Amniotic stem cell (primary cell): ENCODE measurements around the gene ID3.

ENCODE experiments used
- DNase-seq: peaks from one replicate; lab custom pipeline; 2025; lab: John Stamatoyannopoulos, UW

ID3 gene

DNA sequence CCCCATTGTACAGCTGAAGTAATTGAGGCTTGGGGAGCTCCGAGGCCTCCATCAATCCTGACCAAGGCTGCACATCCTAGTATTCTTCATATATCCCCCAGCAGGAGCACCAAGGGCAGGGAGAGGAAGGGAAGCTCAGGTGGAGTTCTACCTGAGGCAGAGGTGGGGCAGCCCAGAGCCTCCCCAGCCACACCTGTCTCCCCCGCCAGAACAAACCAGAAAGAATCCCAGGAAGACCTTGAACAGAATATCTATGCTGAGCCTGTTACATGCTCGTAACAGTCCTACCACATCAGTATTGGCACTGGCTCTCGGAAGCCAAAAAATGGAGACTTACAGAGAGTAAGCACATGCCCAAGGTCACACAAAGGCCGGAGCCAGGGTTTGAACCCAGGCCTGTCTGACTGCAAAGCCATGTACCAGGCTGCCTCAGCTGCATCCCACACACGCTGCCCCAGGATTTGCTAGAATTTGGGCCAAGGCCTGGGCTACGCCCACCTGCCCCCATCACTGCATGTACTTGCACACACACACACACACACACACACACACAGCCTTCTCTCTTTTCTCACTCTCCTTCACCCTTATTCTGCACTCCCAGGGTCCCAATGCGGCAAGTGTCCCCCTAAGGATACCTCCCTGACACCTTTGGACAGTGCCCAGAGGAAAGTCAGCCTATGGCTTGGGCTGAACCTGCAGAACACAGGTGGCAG lies 32.8 kb downstream of the ID3 start:
- DNase-seq, result no peak

DNA sequence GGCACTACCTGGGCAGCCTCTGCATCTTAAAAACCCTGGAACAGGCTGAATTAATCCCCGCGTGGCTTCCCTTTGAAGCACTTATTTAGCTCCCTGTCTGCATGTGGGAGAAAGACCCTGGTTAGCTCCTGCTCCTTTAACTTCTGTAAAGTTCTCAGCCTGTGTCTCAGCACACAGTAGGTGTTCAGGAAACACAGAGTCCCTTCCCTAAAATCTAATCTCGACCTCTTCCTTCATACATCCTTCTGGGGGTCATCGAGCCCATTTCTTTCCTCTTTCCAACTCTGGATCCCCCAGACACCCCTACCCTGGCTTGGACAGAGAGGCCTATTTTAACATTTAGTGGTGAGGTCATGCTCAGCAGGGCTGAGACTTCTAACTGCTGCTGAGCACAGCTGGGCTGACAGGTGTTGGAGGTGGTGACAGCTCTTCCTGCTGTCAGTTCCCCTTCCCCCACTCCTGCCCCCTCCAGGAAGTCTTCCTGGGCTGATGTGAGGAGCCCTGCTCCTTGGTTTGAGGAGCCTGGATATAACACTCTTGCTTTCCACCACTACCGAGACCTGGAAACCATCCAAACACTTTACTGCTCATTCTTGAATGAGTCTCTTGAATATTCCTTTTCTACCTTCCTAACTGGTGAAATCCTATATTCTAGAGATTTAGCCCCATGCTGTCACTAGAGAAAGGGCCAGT lies 33.6 kb downstream of the ID3 start:
- no peak for DNase-seq

DNA sequence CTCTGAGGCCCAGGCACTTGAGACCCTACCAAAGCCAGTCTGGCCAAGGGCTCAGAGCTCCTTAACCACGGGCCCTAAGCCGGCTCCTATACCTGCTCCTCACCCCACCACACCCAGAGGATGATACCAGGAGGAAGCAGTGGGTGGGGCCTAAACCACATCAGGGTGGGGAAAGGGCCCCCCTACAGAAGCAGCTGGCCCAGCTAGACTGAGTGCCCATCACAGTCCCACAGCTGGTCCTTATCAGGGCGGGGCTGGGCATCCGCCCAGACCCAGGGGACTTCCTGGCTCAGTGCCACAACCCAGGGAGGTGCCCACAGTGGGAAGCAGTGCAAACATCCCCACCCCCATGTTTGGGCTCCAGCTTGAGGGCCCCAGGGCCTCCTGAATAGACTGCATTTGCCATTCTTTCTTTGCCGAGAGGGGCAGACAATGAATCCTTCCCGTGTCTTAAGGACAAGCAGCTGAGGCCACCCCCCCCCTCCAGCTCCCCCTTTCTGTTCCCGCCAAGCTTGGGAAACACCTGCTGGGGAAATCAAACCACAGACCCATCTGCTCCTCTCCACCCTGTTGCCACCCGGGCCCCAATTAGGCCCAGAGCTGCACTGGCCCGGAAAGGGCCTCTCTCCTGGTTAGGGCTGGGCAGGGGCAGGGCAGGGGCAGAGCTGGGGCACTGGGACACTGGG lies 34.4 kb downstream of the ID3 start:
- no peak for DNase-seq

DNA sequence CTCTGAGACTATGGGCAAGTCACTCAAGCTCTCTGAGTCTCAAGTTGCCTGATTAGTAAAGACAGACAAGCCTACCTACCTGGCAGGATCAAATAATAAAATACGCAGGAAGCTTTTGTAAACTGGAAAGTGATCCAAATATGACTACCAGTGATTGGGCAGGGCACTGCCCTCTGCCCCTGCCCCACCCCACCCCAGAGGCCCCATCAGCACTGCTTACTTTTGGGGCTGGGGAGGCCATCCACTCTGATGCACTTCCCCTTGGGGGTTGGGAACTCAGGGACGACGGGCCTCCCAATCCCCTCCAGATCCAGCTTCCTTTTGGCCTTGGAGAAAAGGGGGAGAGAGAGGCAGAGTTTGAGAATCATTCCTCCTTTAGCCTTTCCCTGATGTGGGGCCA lies 35.1 kb downstream of the ID3 start:
- no peak for DNase-seq

DNA sequence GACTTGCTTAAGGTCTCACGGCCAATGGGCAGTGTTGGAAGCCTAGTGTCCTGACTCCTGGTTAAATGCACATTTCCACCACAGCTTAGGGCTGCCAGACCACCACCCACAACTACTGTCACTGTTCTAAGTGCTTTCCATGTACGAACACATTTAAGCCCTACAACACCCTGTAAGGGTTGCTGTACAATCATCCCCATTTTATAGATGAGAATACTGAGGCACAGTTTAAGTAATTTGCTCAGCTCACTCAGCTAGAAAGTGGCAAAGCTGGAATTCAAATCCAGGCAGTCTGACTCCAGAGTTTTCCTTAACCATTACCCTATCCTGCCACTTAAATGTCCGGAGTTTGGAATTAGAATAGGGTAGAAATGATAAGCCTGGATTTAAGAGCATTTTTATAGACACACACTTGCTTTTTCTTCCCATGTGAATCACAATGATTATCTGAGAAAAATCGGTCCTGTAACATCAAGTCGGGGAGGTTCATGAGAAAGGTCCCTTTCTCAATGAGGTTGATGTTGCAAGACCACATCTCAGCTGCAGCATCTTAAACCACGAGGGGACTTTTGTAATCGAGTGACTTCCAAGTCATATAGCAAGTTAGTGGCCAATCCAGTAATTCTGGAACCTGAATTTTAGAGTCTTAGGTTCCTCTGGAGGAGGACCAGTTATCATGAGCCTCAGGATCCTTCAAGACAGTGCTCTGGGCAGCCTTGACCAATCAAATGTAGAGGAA lies 36.9 kb downstream of the ID3 start:
- no peak for DNase-seq

DNA sequence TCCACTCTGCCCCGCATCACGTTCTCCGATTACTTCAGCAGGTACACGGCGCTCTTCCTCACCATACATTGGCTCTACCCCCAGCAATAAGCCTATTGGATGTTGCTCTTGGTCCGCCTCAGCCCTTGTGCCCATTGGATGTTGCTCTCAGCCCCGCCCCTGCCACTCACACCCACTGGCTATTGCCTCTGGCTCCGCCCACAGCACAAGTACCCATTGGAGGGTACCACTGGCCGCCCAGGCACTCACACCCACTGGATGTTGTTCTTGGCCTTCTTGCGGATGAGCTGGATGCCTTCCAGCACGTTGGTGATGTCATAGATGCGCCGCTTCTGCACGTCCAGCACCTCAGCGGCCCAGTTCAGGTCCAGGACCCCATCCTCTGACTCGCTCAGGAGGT lies 37.7 kb downstream of the ID3 start:
- no peak for DNase-seq

DNA sequence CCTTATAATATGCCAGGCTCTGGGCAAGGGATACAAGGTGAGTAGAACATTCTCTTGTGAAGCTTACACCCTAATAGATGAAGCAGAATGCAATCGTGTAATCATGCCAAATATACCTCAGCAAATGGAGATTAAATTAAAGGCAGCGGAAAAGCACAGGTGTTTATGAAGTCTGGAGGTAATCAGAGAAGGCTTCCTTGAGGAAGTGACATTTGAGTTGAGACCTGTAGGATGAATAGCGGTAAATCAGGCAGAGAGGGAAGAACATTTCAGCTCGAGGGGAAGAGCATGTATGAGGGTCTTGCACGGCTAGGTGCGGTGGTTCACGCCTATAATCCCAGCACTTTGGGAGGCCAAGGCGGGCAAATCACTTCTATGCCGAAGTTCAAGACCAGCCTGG lies 41.7 kb downstream of the ID3 start:
- DNase-seq, result no peak

DNA sequence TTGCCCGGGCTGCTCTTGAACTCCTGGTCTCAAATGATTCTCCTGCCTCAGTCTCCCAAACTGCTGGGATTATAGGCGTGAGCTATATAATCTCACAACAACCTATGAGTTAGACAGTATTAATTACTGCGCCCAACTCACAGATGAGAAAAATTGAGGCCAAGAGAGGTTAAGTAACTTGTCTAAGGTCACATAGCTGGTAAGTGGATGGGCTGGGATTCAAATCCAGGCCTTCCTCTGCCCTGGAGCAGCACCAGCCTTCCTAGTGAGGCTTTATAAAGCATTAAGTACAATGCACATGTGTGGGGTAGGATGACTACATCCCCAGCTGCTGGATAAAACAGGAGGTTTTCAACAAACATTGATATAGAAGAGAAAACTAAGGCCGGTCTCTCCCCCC lies 43.4 kb downstream of the ID3 start:
- no peak for DNase-seq

DNA sequence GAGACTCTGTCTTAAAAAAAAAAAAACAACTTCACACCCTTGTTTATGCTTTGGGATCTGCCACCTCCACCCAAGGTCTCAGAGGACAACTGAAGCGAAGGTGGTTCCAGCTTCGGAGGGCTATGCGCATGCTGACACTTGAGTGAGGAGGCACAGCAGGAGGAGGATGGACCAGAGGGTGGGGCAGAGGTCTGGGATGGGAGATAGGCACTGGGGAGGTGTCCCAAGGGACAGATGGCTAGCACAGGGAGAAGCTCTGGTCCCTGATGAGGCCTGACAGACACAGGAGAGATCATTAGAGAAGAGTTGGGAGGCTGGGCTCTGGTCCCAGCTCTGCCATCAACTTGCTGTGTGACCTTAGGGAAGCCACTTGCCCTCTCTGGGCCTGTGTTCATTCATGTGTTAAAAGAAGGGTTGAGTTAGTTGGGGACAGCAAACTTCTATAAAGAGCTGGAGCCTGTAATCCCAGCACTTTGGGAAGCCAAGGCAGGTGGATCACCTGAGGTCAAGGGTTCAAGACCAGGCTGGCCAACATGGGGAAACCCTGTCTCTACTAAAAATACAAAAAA lies 45.1 kb downstream of the ID3 start:
- no peak for DNase-seq

DNA sequence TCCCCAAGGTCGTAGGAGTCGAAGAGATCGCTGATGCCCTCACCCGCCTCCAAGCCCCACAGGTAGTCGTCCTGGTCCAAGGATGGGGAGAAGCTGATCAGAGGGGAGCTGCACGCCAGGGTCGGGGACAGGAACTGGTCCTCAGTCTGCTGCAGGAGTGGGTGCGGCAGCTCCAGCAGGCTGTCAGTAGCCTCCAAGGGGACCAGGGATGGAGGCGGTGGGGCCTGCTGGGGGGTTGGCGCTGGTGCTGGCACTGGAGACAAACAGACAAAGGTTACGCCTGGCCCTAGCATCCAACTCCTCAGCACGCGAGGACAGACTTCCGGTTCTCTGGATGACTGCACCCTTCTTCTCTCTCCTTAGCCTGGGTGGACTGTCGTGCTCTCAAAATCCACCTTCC lies 49.4 kb downstream of the ID3 start:
- DNase-seq, result no peak
